Panc1 (cell line): ENCODE results near the gene IFITM2. TPM values are rescaled to one million over a fixed set of nuclear protein-coding genes. Genes with fewer than 3 reads are reported as not detected.
"Not testable (repeated sequence)": the region's sequence is repeated elsewhere in the genome, so short reads cannot be mapped to it uniquely, and the experiment has no call there.

ENCODE experiments used
- ATAC-seq: fragments of 200-7000 bp; cut with Tn5 transposase; 2 replicates; pipeline ENCODE4 v1.9.1; 2020; ENCODE audit warnings: mild to moderate bottlenecking, moderate library complexity
- BruUV-seq: library from RNA; stranded (reverse); fragments of 400-500 nt; replicated peaks from 2 replicates; lab custom pipeline; 2021; lab: Mats Ljungman, UMichigan
- CTCF ChIA-PET: fragments of 300-600 bp; sonication (Branson Sonifier 250); formaldehyde crosslinking; loops from one replicate; lab custom pipeline; 2022; ENCODE audit warnings: antibody characterized with exemption; lab: Charles Lee
- POLR2A ChIA-PET: fragments of 300-600 bp; sonication (Branson Sonifier 250); formaldehyde crosslinking; loops from one replicate; lab custom pipeline; 2022; ENCODE audit warnings: antibody characterized with exemption; lab: Charles Lee
- DNase-seq: peaks from one replicate; pipeline ENCODE4 v3.0.0-alpha.2; 2010; ENCODE audit warnings: low read depth, low spot score
- H3K27ac ChIP-seq: 2 replicates; pipeline ENCODE4 v1.5.1; 2011; ENCODE audit warnings: mild to moderate bottlenecking, low read length, inconsistent platforms
- H3K27me3 ChIP-seq: fragments of 200-500 bp; sonication (Bioruptor generic); 2 replicates; pipeline ENCODE4 v1.6.0; 2014; ENCODE audit warnings: low read length, inconsistent platforms; ENCODE audit not compliant: control insufficient read depth, insufficient read depth
- H3K36me3 ChIP-seq: fragments of 200-500 bp; sonication (Bioruptor generic); 2 replicates; pipeline ENCODE4 v1.5.1; 2014; ENCODE audit warnings: inconsistent platforms, mild to moderate bottlenecking, low read length, moderate library complexity; ENCODE audit not compliant: control insufficient read depth, insufficient read depth
- H3K4me1 ChIP-seq: 2 replicates; pipeline ENCODE4 v1.5.1; 2011; ENCODE audit warnings: inconsistent platforms, mild to moderate bottlenecking, low read length, moderate library complexity; ENCODE audit not compliant: control insufficient read depth, insufficient read depth
- H3K4me3 ChIP-seq, 2 experiments: 2 replicates each; pipeline ENCODE4 v1.5.1; 2011 to 2012; ENCODE audit warnings: low read depth in 2 of 2, low read length in 2 of 2, mild to moderate bottlenecking in 2 of 2, inconsistent platforms in 1 of 2, moderate library complexity in 1 of 2
- H3K9me3 ChIP-seq: fragments of 200-500 bp; sonication (Bioruptor generic); 2 replicates; pipeline ENCODE4 v1.5.1; 2014; ENCODE audit warnings: low read depth, mild to moderate bottlenecking, inconsistent platforms, low read length, moderate library complexity; ENCODE audit not compliant: control insufficient read depth, insufficient read depth
- CTCF ChIP-seq: fragments of 450-650 bp; IDR thresholded peaks from 2 replicates; pipeline ENCODE4 v1.5.1; 2017; ENCODE audit warnings: mild to moderate bottlenecking
- POLR2AphosphoS5 ChIP-seq: IDR thresholded peaks from 2 replicates; pipeline ENCODE4 v1.6.1; 2012; ENCODE audit warnings: mild to moderate bottlenecking, low read depth, low read length, moderate library complexity
- REST ChIP-seq, 2 experiments: IDR thresholded peaks; 2 replicates each; pipeline ENCODE4 v1.6.1; 2011 to 2012; ENCODE audit warnings: low read depth in 2 of 2, control low read depth in 1 of 2, low read length in 1 of 2, mild to moderate bottlenecking in 1 of 2, moderate library complexity in 1 of 2; ENCODE audit not compliant: insufficient read depth in 1 of 2
- SIN3A ChIP-seq: IDR thresholded peaks from 2 replicates; pipeline ENCODE4 v1.6.1; 2012; ENCODE audit warnings: low read depth, mild to moderate bottlenecking, low read length, moderate library complexity, borderline replicate concordance; ENCODE audit not compliant: insufficient read depth
- TCF7L2 ChIP-seq: IDR thresholded peaks from 2 replicates; pipeline ENCODE4 v1.6.1; 2011; ENCODE audit warnings: mild to moderate bottlenecking, low read depth, low read length, inconsistent platforms
- in situ Hi-C: cut with HindIII; loops from 2 replicates; pipeline ENCODE4 v1.10.0; 2016; ENCODE audit warnings: low sequenced_read_pairs, low pct_unique_long_range_greater_than_20kb
- intact Hi-C: fragments of 100-400 bp; cut with micrococcal nuclease; formaldehyde crosslinking; loops from one replicate; pipeline ENCODE4 v1.10.0; 2022; ENCODE audit not compliant: unreplicated experiment
- total RNA-seq: library from RNA; stranded (reverse); gene quantifications from one replicate; pipeline ENCODE4 v1.2.1, GENCODE V29; 2021; ENCODE audit not compliant: unreplicated experiment

IFITM2 gene
- total RNA-seq, 1 experiment from 2014 or later = 183 TPM

DNA sequence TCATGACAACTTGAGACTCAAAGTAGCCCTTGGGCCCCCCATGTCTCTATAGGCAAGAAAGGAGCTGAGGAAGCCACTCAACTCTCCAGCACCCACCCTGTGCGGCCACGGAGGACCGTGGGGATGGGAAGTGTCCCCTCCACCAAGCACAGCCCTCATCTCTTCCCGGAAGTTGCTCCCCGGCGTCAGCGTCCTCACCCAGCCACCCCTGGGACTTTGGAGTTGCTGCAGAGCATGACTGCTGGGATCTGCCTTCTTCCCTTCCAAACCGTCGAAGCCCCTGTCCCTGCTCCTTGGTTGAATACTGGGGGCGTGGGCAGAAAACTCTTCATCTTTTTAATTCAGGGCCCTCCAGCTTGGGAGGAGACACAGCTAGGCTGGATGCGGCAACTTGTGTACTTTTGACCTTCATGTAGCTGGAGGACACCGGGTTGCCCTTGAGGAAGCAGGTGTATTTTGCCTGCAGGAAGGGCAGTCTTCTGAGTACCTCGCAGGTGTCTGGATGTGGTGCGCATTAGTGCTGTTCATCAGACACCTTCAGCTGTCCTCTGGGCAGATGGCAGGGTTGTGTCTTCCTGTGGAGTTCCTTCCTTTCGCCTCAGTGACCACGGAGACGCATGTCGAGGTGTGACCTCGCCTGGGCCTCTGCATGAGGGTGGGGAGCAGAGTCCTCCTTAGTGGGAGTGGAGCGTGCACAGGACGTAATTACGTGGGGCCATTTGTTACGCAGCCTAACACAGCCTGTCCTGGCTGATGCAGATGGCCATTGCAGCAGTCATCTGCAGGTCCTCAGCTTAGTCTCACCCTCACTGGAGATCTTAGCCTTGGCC is 25.2 kb downstream of the IFITM2 start:
- no peak overlapping the region for H3K4me3 ChIP-seq
- H3K4me1 ChIP-seq = peaks cover 6% of the 10 kb centered on the region; the same call in 1 of the 2 replicates
- TF ChIP-seq POLR2AphosphoS5 (no peak), TCF7L2 (no peak), CTCF (no peak), REST (IDR thresholded peaks at IDR 0.05; ENCODE audit: insufficient read depth in 1 of 2, low read depth in 2 of 2, low read length in 1 of 2) (no peak), SIN3A (no peak)
- intact Hi-C loops = no loop called here
- in situ Hi-C loops = no loop called here
- ATAC-seq (no peak), DNase-seq (no peak)
- POLR2A ChIA-PET = no interaction called here
- no peak overlapping the region for H3K27ac ChIP-seq
- H3K9me3 ChIP-seq = no peaks in the 10 kb centered on the region
- BruUV-seq = no TSS peak
- H3K36me3 ChIP-seq = no peaks in the 10 kb centered on the region
- CTCF ChIA-PET = no interaction called here
- no peaks in the 10 kb centered on the region for H3K27me3 ChIP-seq

DNA sequence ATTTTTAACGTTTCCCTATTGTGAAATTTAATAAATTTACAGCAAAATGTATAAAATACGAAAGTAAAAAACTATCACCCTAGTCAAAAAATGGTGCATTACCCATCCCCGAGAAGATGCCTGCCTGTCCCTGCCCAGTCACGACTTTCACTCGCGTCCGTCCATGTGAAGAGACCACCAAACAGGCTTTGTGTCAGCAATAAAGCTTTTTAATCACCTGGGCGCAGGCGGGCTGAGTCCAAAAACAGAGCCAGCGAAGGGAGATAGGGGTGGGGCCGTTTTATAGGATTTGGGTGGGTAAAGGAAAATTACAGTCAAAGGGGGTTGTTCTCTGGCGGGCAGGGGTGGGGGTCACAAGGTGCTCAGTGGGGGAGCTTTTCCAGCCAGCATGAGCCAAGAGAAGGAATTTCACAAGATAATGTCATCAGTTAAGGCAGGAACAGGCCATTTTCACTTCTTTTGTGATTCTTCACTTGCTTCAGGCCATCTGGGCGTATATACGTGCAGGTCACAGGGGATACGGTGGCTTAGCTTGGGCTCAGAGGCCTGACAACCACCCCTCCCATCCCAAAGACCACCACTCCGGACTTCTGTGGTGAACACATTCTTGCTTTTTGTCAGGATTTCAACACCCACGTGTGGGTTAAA is 26.1 kb downstream of the IFITM2 start:
- CTCF ChIA-PET, ATAC-seq, H3K27me3 ChIP-seq, intact Hi-C loops, H3K9me3 ChIP-seq, BruUV-seq, H3K27ac ChIP-seq, in situ Hi-C loops, H3K4me1 ChIP-seq, H3K4me3 ChIP-seq, H3K36me3 ChIP-seq, DNase-seq: not testable (repeated sequence)
- POLR2A ChIA-PET = interaction anchor here (0.5 kb wide), 1 partner anchor 47 kb away, joined by 5 read pairs; no protein-coding TSS in a partner anchor
